T-helper 1 cell treated with Interleukin-12 subunit alpha and Interleukin-12 subunit beta and Interleukin-4 antibody, amounts not matched to agents 30 μg/mL and 1 μg/mL, for 36 hours (primary cell): ENCODE results near the gene FREM2.

ENCODE experiments used
- H3K27ac Mint-ChIP-seq: one replicate; pipeline ENCODE4 v1.8.0; 2021; ENCODE audit warnings: mild to moderate bottlenecking, mixed read lengths
- H3K27me3 Mint-ChIP-seq: one replicate; pipeline ENCODE4 v1.8.0; 2021; ENCODE audit warnings: low read depth, mixed read lengths
- H3K36me3 Mint-ChIP-seq: one replicate; pipeline ENCODE4 v1.8.0; 2021; ENCODE audit warnings: low read depth, mixed read lengths
- H3K4me1 Mint-ChIP-seq: one replicate; pipeline ENCODE4 v1.8.0; 2021; ENCODE audit warnings: low read depth, mixed read lengths
- H3K4me3 Mint-ChIP-seq: one replicate; pipeline ENCODE4 v1.8.0; 2021; ENCODE audit warnings: mild to moderate bottlenecking, moderate library complexity, mixed read lengths
- H3K9me3 Mint-ChIP-seq: one replicate; pipeline ENCODE4 v1.8.0; 2021; ENCODE audit warnings: mixed read lengths

The FREM2 gene

DNA sequence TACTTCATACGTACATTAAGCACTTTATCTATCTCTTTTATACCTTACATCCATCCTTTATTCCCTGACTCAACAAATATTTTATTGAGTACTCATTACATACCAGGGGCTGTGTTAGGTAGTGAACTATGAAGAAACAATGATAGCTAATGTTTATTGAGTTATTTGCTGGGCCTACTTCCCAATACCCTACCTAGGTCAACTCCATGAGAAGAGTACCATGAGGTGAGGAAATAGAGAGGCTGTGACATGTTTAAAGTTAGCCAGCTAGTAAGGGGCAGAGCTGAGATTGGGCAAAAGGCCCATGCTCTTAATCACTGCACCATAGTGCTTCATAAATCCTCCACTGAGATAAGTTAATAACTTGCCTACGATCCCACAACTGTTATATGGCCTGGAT lies 79.9 kb downstream of the FREM2 start:
- Mint-ChIP-seq H3K9me3 (no peaks in the 10 kb centered on the region), H3K4me3 (no peak overlapping the region), H3K36me3 (no peaks in the 10 kb centered on the region), H3K27me3 (no peaks in the 10 kb centered on the region), H3K4me1 (no peaks in the 10 kb centered on the region), H3K27ac (no peak overlapping the region)

- H3K4me3 Mint-ChIP-seq: no peak overlapping the region
- H3K4me1 Mint-ChIP-seq: no peaks in the 10 kb centered on the region
- no peaks in the 10 kb centered on the region for H3K36me3 Mint-ChIP-seq
- no peaks in the 10 kb centered on the region for H3K9me3 Mint-ChIP-seq
- H3K27me3 Mint-ChIP-seq: no peaks in the 10 kb centered on the region
- no peak overlapping the region for H3K27ac Mint-ChIP-seq
Measured at GRCh38 chr13:38767506-38768265, 80.8 kb downstream of the FREM2 start.

DNA sequence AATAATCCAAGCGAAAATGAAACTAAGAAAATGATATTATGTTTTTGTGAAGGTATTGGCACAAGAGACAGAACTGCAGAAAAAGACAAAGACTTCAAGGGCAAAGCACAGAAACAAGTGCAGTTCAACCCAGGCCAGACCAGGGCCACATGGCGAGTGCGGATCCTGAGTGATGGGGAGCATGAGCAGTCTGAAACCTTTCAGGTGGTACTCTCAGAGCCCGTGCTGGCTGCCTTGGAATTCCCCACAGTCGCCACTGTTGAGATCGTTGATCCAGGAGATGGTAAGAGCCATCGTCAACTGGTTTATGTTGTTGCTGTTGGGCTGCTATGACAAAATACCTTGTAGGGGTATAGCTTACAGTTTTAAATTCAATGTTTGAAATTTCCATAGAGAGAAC lies 82.6 kb downstream of the FREM2 start:
- no peaks in the 10 kb centered on the region for H3K27me3 Mint-ChIP-seq
- no peak overlapping the region for H3K4me3 Mint-ChIP-seq
- no peaks in the 10 kb centered on the region for H3K4me1 Mint-ChIP-seq
- no peak overlapping the region for H3K27ac Mint-ChIP-seq
- H3K36me3 Mint-ChIP-seq: no peaks in the 10 kb centered on the region
- no peaks in the 10 kb centered on the region for H3K9me3 Mint-ChIP-seq

- Mint-ChIP-seq H3K27ac (no peak overlapping the region), H3K9me3 (no peaks in the 10 kb centered on the region), H3K36me3 (no peaks in the 10 kb centered on the region), H3K4me1 (no peaks in the 10 kb centered on the region), H3K4me3 (no peak overlapping the region), H3K27me3 (no peaks in the 10 kb centered on the region)
Measured at GRCh38 chr13:38775085-38775484, 88.2 kb downstream of the FREM2 start.

DNA sequence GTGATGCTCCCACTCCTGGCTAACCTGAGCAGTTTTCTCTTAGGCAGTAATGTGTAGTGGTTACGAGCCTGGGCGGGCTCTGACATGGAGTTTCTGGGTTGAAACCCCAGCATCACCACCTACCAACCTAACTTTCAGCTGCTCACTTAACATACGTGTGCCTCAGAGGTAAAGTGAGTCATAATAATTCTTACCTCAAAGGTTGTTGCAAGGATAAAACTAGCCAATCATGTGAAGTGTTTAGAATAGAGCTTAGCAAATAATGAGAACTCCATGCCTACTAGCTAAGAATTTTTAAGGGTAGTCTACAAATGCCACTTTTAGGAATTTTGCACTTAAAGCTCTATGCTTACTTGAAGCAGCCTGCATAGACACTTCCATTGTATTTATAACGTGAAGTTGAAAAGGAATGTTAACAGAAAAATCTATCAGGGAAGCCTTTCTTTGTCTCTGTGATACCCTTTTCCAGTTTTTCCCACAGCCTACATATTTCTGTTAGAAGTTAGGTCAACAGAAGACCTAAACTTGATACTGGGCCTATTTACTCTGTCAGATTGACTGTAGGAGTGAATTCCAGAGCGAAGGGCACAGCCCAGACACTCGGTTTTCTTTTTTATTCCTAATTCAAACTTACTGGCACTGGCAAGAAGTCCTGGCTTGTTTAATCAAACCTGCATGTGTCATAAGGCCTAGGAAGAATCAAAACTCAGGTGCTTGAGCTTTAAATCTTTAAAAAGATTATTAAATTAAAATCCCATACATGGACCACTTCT lies 90.7 kb downstream of the FREM2 start:
- no peaks in the 10 kb centered on the region for H3K27me3 Mint-ChIP-seq
- H3K4me1 Mint-ChIP-seq: no peaks in the 10 kb centered on the region
- H3K36me3 Mint-ChIP-seq: no peaks in the 10 kb centered on the region
- no peak overlapping the region for H3K27ac Mint-ChIP-seq
- H3K4me3 Mint-ChIP-seq: no peak overlapping the region
- no peaks in the 10 kb centered on the region for H3K9me3 Mint-ChIP-seq

GRCh38 chr13:38781539-38781938 lies 94.7 kb downstream of the FREM2 start:
- Mint-ChIP-seq H3K4me3 (no peak overlapping the region), H3K27ac (no peak overlapping the region), H3K9me3 (no peaks in the 10 kb centered on the region), H3K4me1 (no peaks in the 10 kb centered on the region), H3K27me3 (no peaks in the 10 kb centered on the region), H3K36me3 (no peaks in the 10 kb centered on the region)

GRCh38 chr13:38784036-38784880 lies 97.4 kb downstream of the FREM2 start:
- Mint-ChIP-seq H3K4me3 (no peak overlapping the region), H3K27ac (no peak overlapping the region), H3K4me1 (no peaks in the 10 kb centered on the region), H3K36me3 (no peaks in the 10 kb centered on the region), H3K27me3 (no peaks in the 10 kb centered on the region), H3K9me3 (no peaks in the 10 kb centered on the region)

DNA sequence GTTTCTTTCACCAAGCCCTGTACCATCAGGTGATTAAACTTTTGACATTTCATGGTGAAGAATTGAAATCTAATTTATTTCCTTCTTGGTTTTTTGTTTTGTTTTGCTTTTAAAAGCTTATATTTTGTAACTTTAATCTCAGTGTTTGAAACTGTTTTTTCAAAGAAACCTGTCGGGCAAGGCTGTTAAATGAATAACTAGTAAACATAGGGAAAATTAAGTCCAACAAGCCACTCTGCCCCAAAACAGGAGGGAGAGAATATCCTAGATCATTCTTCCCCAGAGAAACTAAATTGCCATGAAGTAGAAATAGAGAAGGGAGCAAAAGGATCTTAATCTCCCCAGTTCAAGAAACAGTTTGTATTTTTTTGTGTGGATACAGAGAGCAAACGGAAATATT lies 98.2 kb downstream of the FREM2 start:
- Mint-ChIP-seq H3K4me3 (no peak overlapping the region), H3K27me3 (no peaks in the 10 kb centered on the region), H3K4me1 (no peaks in the 10 kb centered on the region), H3K36me3 (no peaks in the 10 kb centered on the region), H3K27ac (no peak overlapping the region), H3K9me3 (no peaks in the 10 kb centered on the region)

DNA sequence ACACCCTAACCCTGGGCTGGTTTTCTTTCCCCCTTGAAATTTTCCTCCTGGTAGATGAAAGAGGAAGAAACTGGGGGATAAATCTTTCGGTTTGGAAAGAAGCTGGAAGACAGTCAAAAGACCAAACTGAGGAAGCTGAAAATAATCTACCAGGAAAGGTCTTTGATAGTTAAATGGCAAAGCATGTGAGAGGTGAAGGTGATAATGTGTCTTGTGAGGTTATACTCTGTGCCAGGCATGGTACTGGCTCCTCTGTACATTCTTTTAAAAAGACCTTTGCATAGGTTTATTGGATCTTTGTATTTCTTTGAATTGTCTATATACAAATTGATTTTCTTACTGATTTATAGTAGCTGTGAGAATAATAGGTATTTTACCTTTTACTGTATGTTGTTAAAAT lies 98.6 kb downstream of the FREM2 start:
- H3K9me3 Mint-ChIP-seq: no peaks in the 10 kb centered on the region

GRCh38 chr13:38787550-38787949 lies 100.7 kb downstream of the FREM2 start:
- Mint-ChIP-seq H3K4me3 (no peak overlapping the region), H3K36me3 (no peaks in the 10 kb centered on the region), H3K27me3 (no peaks in the 10 kb centered on the region), H3K9me3 (no peaks in the 10 kb centered on the region), H3K4me1 (no peaks in the 10 kb centered on the region), H3K27ac (no peak overlapping the region)

More for the DNA sequence above, 98.6 kb downstream of the FREM2 start:
- no peak overlapping the region for H3K4me3 Mint-ChIP-seq
- no peaks in the 10 kb centered on the region for H3K4me1 Mint-ChIP-seq
- no peaks in the 10 kb centered on the region for H3K36me3 Mint-ChIP-seq
- H3K27me3 Mint-ChIP-seq: no peaks in the 10 kb centered on the region
- H3K27ac Mint-ChIP-seq: no peak overlapping the region

DNA sequence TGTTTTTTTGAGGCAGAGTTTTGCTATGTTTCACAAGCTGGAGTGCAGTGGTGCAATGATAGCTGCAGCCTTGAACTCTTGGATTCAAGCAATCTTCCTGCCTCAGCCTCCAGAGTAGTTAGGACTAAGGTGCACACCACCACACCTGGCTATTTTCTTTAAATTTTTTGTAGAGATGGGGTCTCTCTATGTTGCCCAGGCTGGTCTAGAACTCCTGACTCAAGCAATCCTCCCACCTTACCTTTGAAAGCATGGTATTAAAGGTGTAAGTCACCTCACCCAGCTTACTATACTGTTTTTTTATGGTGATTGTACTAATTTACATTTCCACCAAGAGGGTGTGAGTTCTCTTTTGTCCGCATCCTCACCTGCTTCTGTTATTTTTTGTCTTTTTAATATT lies 110.0 kb downstream of the FREM2 start:
- Mint-ChIP-seq H3K36me3 (no peaks in the 10 kb centered on the region), H3K9me3 (peaks cover 8% of the 10 kb centered on the region), H3K4me3 (no peak overlapping the region), H3K4me1 (no peaks in the 10 kb centered on the region), H3K27me3 (no peaks in the 10 kb centered on the region), H3K27ac (no peak overlapping the region)

- peaks cover 8% of the 10 kb centered on the region for H3K9me3 Mint-ChIP-seq
- H3K27ac Mint-ChIP-seq: no peak overlapping the region
- no peaks in the 10 kb centered on the region for H3K27me3 Mint-ChIP-seq
- H3K4me1 Mint-ChIP-seq: no peaks in the 10 kb centered on the region
- H3K4me3 Mint-ChIP-seq: no peak overlapping the region
- H3K36me3 Mint-ChIP-seq: no peaks in the 10 kb centered on the region
Measured at GRCh38 chr13:38803531-38803930, 116.7 kb downstream of the FREM2 start.

DNA sequence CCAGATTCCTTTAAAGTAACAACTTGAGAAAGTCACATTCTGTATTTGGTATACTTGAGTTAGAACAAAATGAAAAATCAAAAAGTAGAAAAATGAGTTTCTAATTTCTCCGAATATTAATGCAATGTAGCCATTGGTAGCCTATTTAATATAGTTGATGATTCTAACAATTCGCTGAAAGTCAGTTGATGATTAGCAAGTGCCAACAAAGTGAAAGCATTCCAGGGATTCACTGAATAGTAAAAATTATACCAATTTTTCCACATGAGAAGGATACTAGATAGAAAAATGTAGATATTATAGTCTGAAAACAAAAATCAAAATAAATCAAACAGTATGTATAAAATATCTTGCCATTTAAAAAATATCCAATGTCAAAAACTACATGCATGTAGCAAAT lies 117.2 kb downstream of the FREM2 start:
- H3K36me3 Mint-ChIP-seq: no peaks in the 10 kb centered on the region
- no peak overlapping the region for H3K27ac Mint-ChIP-seq
- no peak overlapping the region for H3K4me3 Mint-ChIP-seq
- no peaks in the 10 kb centered on the region for H3K4me1 Mint-ChIP-seq
- H3K27me3 Mint-ChIP-seq: no peaks in the 10 kb centered on the region
- peaks cover 8% of the 10 kb centered on the region for H3K9me3 Mint-ChIP-seq

DNA sequence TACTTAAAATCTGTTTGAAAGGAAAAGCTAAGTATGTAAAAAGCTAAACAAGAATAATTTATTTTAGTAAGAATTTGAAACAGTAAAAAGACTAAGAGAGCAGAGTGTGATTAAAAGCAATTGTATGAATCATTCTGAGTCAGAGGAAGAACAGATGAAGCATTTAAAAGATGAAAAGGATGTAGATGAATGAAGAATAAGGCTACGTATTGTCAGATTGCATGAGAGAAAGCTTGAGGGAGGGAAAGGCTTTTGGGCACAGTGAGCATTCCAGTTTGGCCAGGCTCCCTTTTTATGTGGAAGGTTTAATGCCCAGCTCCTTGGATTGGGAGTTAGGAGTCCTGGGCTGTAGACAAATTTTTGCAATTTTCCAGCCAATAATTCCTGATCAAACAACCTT lies 117.7 kb downstream of the FREM2 start:
- H3K27me3 Mint-ChIP-seq: no peaks in the 10 kb centered on the region
- no peaks in the 10 kb centered on the region for H3K4me1 Mint-ChIP-seq

More for the DNA sequence above, 117.7 kb downstream of the FREM2 start:
- H3K4me3 Mint-ChIP-seq: no peak overlapping the region
- H3K9me3 Mint-ChIP-seq: peaks cover 12% of the 10 kb centered on the region
- no peak overlapping the region for H3K27ac Mint-ChIP-seq
- no peaks in the 10 kb centered on the region for H3K36me3 Mint-ChIP-seq
